DOHH2 (cell line): Measurements from ENCODE around the gene TMEM239.

ENCODE experiments used
- EZH2phosphoT487 ChIP-seq: fragments of 200-600 bp; sonication (generic); IDR thresholded peaks from 2 replicates; pipeline ENCODE4 v1.6.1; 2017; ENCODE audit warnings: borderline replicate concordance, mild to moderate bottlenecking, antibody characterized with exemption, low read length, moderate library complexity, mixed read lengths
- TF ChIP-seq, protein P1 (sequence below): fragments of 200-600 bp; sonication (generic); IDR thresholded peaks from one replicate; pipeline ENCODE4 v1.5.1; 2014; ENCODE audit warnings: antibody characterized with exemption, mild to moderate bottlenecking, low read depth, low read length; ENCODE audit not compliant: poor library complexity, severe bottlenecking

DNA sequence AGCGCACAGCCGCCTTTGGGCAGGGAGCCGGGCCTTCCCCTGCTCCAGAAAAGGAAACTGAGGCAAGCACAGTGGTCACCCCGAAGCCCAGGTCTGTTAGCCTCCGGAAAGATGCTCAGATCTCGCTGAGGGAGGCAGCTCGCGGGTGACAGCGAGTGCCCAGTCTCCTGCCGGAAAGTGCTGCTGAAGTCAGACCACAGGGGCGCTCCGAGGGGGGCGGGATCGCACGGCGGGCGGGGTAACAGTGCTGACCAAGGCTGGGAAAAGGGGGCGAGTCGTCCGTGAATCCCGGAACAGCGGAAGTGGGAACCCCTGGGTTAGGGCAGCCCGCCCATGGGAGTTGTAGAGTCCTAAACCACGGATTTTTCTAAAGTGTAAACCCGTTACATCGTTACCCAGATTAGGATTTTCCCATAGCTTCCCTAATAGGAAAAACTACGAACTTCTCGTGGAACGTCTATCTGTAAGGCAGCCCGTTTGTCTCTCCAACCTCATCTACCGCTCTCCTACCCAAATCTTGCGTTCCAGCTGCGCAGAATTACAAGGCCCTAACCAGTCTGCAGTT lies 24.9 kb downstream of the TMEM239 start:
- TF ChIP-seq, protein P1, sequence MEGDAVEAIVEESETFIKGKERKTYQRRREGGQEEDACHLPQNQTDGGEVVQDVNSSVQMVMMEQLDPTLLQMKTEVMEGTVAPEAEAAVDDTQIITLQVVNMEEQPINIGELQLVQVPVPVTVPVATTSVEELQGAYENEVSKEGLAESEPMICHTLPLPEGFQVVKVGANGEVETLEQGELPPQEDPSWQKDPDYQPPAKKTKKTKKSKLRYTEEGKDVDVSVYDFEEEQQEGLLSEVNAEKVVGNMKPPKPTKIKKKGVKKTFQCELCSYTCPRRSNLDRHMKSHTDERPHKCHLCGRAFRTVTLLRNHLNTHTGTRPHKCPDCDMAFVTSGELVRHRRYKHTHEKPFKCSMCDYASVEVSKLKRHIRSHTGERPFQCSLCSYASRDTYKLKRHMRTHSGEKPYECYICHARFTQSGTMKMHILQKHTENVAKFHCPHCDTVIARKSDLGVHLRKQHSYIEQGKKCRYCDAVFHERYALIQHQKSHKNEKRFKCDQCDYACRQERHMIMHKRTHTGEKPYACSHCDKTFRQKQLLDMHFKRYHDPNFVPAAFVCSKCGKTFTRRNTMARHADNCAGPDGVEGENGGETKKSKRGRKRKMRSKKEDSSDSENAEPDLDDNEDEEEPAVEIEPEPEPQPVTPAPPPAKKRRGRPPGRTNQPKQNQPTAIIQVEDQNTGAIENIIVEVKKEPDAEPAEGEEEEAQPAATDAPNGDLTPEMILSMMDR: no peak
- no peak for TF ChIP-seq EZH2phosphoT487
